ENCODE data around the gene SPTLC2.

Gene SPTLC2

GRCh38 chr14:77498984-77499527 lies 117.4 kb downstream of the SPTLC2 start:
- no peak for TF ChIP-seq CTCF (IDR thresholded peaks at IDR 0.05; ENCODE audit: extremely low read depth, missing control alignments)
- peak; percentile 64 for DNase-seq (ENCODE audit: low spot score)

- DNase-seq (ENCODE audit: low spot score): peak; percentile 89
- no peak for TF ChIP-seq CTCF (IDR thresholded peaks at IDR 0.05; ENCODE audit: extremely low read depth, missing control alignments)
Measured at GRCh38 chr14:77498120-77498979, 118.1 kb downstream of the SPTLC2 start, which contains the start of gene ISM2. ISM2 (minus strand) TSS chr14:77498816; CDS start chr14:77498793, 23 bp downstream.

- TF ChIP-seq CTCF (IDR thresholded peaks at IDR 0.05; ENCODE audit: extremely low read depth, missing control alignments): no peak
- DNase-seq (ENCODE audit: low spot score): no peak
Measured at GRCh38 chr14:77495334-77495733, 121.1 kb downstream of the SPTLC2 start.

GRCh38 chr14:77491056-77491455 lies 125.4 kb downstream of the SPTLC2 start:
- no peak for TF ChIP-seq CTCF (IDR thresholded peaks at IDR 0.05; ENCODE audit: extremely low read depth, missing control alignments)
- no peak for DNase-seq (ENCODE audit: low spot score)

- DNase-seq (ENCODE audit: low spot score): no peak
- no peak for TF ChIP-seq CTCF (IDR thresholded peaks at IDR 0.05; ENCODE audit: extremely low read depth, missing control alignments)
Measured at GRCh38 chr14:77490347-77490986, 126.0 kb downstream of the SPTLC2 start.

GRCh38 chr14:77489041-77489440 lies 127.4 kb downstream of the SPTLC2 start:
- no peak for DNase-seq (ENCODE audit: low spot score)
- TF ChIP-seq CTCF (IDR thresholded peaks at IDR 0.05; ENCODE audit: extremely low read depth, missing control alignments): no peak

- no peak for TF ChIP-seq CTCF (IDR thresholded peaks at IDR 0.05; ENCODE audit: extremely low read depth, missing control alignments)
- no peak for DNase-seq (ENCODE audit: low spot score)
Measured at GRCh38 chr14:77488558-77488957, 127.9 kb downstream of the SPTLC2 start.
